GM15510 (cell line): ENCODE measurements around the gene RFC3.

ENCODE experiments used
- POLR2A ChIP-seq: IDR thresholded peaks from 3 replicates; pipeline ENCODE4 v1.6.1; 2011; ENCODE audit warnings: borderline replicate concordance; ENCODE audit not compliant: insufficient read length; ENCODE audit errors: extremely low read depth

RFC3 gene

DNA sequence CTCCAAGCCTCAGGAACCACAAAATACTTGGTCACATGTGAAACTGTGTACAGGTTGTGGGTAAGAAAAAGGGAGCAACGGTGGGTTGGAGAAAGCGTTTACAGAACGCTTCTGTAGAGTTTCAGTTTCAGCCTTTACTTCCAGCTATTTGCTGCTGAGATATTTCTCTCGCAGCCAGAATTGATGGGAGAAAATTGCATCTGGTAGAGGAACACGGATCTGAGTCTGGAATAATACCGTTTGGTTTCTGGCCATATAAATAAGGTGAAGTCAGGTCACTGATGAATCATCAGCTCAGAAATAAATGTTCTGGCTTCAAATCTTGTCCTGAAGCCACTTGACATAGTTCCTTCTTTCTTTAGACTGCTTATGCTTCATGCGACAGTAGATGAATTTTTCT lies 20.3 kb upstream of the RFC3 start:
- TF ChIP-seq POLR2A = no peak

DNA sequence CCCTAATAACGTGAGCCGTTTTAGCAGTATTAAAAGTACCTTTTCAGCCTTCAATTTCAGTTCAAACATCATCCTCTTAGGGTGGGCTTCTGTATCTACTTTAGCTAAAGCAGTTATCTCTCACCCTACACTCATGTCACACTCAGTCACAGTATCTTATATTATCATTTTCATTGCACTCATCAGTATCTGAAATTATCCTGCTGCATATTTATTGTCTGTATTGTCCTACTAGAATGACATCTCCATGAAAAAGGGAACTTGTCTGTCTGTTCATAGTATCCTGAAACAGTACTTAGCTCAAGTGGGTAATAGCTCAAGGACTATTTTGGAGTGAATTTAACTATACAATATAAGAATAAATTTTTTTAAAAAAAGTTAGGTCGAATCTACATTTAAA lies 19.9 kb upstream of the RFC3 start:
- no peak for TF ChIP-seq POLR2A

DNA sequence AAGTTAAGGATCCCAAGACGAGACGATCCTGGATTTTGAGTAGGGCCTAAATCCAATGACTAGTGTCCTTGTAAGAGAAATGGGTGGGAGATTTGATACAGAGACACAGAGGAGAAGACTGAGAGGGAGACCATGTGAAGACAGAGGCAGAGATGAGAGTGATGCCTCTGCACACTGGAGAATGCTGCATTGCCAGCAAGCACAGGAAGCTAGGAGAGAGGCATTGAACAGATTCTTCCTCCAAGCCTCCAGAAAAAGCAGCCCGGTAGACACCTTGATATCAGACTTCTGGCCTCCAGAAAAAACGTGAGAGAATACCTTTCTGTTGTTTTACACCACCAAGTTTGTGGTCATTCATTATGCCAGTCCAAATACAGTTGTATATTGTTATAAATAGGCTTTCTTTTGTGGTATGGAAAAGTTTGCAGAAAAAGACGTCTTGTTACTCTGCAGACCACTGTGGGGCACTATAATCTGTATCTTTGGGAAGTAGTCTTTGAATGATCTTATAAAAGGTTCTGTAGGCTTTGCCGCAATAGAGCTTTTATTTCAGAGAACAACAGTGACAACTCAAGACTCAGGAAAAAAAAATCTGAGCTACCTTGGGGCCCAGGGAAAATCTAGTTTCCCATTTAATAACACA lies 17.9 kb upstream of the RFC3 start:
- TF ChIP-seq POLR2A = no peak

DNA sequence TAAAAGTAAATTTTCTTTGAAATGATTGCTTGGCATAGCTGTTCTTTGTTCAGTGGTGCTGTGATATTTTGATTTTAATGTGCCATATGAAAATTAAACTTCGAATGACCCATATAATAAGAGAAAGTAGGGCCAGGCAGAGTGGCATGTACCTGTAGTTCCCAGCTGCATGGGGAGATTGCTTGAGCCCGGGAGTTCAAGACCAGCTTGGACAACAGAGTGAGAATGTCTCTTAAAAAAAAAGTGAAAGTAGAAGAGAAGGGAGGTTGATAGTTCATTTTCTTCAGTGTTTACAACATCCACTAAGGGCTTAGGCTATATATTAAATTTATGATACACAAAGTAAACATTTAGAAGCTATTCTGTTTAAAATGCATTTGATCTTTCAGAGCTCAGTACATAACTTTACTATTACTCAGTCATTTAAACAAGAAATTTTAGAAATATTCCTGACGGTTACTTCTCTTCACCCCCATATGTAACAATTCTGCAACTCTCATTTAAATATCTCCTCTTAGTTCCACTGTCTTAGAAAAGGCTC lies 17.2 kb upstream of the RFC3 start:
- no peak for TF ChIP-seq POLR2A

- TF ChIP-seq POLR2A = no peak
These were observed 11.3 kb upstream of the RFC3 start for GRCh38 chr13:33806470-33807248.

GRCh38 chr13:33815011-33815550 lies 2.9 kb upstream of the RFC3 start:
- no peak for TF ChIP-seq POLR2A

DNA sequence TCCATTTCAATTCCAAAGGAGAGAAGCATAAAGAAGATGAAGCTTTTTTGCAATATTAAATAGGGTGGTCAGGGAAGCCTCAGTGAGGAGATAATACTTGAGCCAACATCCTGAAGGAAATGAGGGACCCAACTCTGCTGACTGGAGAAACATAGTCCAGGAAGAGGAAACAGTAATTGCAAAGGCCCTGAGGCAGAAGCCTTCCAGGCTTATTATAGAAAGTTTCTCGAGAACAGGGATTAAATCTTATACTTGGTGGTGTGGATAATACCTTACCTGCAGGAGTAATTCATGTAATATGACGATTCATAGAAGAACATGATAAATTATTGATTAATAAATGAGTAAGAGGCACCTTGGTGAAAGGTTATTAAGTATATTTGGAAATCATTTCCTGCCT lies 1.0 kb upstream of the RFC3 start:
- TF ChIP-seq POLR2A = no peak

DNA sequence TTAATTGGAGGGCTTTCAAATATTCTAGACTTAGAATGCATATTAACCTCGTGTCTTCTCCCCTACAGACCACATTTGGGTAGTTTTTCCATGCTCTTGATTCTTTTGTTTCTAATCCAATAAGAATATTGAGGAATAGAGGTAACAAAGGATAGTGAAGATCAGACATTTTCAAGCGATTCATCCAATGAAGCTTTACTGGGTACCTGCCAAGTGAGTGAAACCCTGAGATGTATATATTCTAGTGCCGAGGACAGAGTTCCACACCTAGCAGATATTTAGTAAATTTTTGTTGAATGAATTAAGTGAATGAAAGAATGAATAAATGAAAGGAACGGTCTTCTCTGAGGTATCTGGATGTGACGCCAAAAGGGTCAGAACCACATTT lies 442 bp upstream of the RFC3 start:
- no peak for TF ChIP-seq POLR2A

- TF ChIP-seq POLR2A = no peak
These were observed 7.1 kb downstream of the RFC3 start for GRCh38 chr13:33825083-33825482.

GRCh38 chr13:33827139-33827538 lies 9.2 kb downstream of the RFC3 start:
- TF ChIP-seq POLR2A = no peak

DNA sequence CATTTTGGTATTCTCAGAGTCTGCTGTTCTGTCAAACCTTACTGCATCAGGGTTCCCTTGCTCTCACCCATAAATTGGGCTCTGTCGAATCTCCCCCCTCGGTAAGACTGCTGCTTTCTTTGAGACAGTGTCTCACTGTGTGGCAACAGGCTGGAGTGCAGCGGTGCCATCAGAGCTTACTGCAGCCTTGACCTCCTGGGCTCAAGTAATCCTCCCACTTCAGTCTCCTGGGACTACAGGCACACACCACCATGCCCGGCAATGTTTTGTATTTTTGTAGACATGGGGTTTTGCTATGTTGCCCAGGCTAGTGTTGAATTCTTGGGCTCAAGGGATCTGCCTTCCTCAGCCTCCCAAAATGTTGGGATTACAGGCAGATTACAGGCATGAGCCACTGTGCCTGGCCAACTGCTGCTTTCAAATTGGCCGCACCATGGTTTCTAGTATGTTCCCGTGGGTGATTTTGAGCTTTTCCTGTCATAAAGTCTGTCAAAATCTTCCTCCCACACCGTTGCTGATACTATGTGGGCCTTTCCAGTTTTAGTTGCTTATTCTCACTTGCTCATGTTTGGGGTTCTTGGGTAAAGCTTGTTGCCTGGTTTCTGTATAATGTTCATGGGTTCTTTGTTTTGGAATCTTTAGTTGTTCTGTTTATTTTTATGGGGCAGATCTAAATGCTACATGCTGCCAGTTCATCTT lies 10.6 kb downstream of the RFC3 start:
- no peak for TF ChIP-seq POLR2A

DNA sequence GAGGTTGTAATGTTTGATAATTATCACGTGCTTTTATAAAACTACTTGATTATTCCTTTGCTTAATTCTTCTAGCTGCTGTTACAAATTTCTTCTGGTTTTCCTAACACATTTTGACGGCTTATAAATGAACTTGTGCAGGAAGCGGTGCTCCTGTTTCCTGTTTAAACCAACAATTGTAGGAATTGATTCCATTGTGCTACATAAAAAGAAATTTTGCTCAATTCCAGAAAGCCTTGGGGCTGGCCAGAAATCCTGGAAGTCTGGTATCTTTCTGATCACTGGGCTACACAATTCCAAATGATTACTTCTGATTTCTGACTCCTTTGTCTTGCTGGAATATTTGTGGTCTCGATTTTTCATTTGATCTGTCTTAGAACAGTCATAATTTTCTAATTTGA lies 14.9 kb downstream of the RFC3 start:
- TF ChIP-seq POLR2A = no peak

GRCh38 chr13:33838647-33839046 lies 20.7 kb downstream of the RFC3 start:
- no peak for TF ChIP-seq POLR2A

DNA sequence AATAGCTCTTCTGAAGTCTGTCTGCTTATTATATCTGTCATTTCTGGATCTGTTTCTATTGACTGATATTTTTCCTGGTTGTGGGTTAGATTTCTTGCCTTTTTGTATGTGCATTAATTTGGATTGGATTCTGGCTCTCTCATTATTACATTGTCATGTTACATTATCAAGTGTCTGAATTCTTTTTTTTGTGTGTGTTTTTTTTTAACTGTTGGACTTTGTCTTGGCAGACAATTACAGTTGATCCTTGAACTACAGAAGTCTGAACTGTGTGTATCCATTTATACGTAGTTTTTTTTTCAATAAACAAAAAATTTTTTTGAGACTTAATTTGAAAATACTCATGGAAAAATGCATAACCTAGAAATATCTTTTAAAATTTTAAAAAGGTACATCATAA lies 22.5 kb downstream of the RFC3 start:
- no peak for TF ChIP-seq POLR2A

- TF ChIP-seq POLR2A = no peak
These were observed 24.3 kb downstream of the RFC3 start for GRCh38 chr13:33842207-33842606.
